GM18505 (cell line): ENCODE results near the gene RAD18.

Experiments
- ATAC-seq: cut with Tn5 transposase; IDR thresholded peaks from one replicate; pipeline ENCODE4 v1.9.1; 2021; ENCODE audit not compliant: unreplicated experiment
- POLR2A ChIP-seq: IDR thresholded peaks from 4 replicates; pipeline ENCODE4 v1.6.1; 2011; ENCODE audit warnings: borderline replicate concordance; ENCODE audit not compliant: insufficient read depth, insufficient read length; ENCODE audit errors: extremely low read depth

The RAD18 gene

GRCh38 chr3:8868996-8869395, 94.3 kb downstream of the RAD18 start:
- no peak for ATAC-seq
- TF ChIP-seq POLR2A: no peak

- TF ChIP-seq POLR2A: no peak
These were observed 95.6 kb downstream of the RAD18 start for GRCh38 chr3:8867646-8868045.

GRCh38 chr3:8865697-8866096, 97.6 kb downstream of the RAD18 start:
- ATAC-seq: no peak
- no peak for TF ChIP-seq POLR2A

More at GRCh38 chr3:8867646-8868045, 95.6 kb downstream of the RAD18 start:
- no peak for ATAC-seq

GRCh38 chr3:8864402-8865350, 98.6 kb downstream of the RAD18 start:
- TF ChIP-seq POLR2A: no peak
- no peak for ATAC-seq

- TF ChIP-seq POLR2A: no peak
These were observed 99.4 kb downstream of the RAD18 start for GRCh38 chr3:8863891-8864290.

GRCh38 chr3:8857720-8858367, 105.4 kb downstream of the RAD18 start:
- ATAC-seq: no peak
- TF ChIP-seq POLR2A: no peak

More at GRCh38 chr3:8863891-8864290, 99.4 kb downstream of the RAD18 start:
- no peak for ATAC-seq

GRCh38 chr3:8856721-8857120, 106.6 kb downstream of the RAD18 start:
- no peak for TF ChIP-seq POLR2A
- no peak for ATAC-seq

- ATAC-seq: no peak
- TF ChIP-seq POLR2A: no peak
These were observed 107.2 kb downstream of the RAD18 start for GRCh38 chr3:8856071-8856470.

- TF ChIP-seq POLR2A: no peak
- no peak for ATAC-seq
These were observed 108.6 kb downstream of the RAD18 start for GRCh38 chr3:8854656-8855055.

GRCh38 chr3:8853081-8853480, 110.2 kb downstream of the RAD18 start:
- no peak for TF ChIP-seq POLR2A
- no peak for ATAC-seq

- ATAC-seq: no peak
- TF ChIP-seq POLR2A: no peak
These were observed 110.8 kb downstream of the RAD18 start for GRCh38 chr3:8852511-8852910.

- no peak for TF ChIP-seq POLR2A
- no peak for ATAC-seq
These were observed 111.6 kb downstream of the RAD18 start for GRCh38 chr3:8851703-8852102.

GRCh38 chr3:8848696-8849131, 114.6 kb downstream of the RAD18 start:
- ATAC-seq: no peak

GRCh38 chr3:8847317-8847716, 116.0 kb downstream of the RAD18 start:
- ATAC-seq: no peak
- no peak for TF ChIP-seq POLR2A

More at GRCh38 chr3:8848696-8849131, 114.6 kb downstream of the RAD18 start:
- TF ChIP-seq POLR2A: no peak
